Measurements from ENCODE around the gene AP2B1.
A peak's percentile ranks its signal among the peaks of the same experiment; 100 is the strongest.

Gene AP2B1

DNA sequence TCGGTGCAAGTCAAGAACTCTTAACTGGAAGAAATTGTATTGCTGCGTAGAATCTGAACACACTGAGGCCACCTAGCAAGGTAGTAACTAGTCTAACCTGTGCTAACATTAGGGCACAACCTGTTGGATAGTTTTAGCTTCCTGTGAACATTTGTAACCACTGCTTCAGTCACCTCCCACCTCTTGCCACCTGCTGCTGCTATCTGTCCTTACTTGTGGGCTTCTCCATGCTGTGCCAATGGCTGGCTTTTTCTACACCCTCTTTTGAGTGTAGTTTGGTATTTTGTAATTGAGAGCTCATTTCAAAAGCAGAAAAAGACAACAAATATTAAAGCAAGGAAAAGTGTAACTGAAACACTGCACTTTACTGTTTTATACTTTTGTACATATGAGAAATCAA lies 136.6 kb downstream of the AP2B1 start:
- Histone ChIP-seq H3K27ac (no peak overlapping the region), H3K4me3 (no peak overlapping the region)

DNA sequence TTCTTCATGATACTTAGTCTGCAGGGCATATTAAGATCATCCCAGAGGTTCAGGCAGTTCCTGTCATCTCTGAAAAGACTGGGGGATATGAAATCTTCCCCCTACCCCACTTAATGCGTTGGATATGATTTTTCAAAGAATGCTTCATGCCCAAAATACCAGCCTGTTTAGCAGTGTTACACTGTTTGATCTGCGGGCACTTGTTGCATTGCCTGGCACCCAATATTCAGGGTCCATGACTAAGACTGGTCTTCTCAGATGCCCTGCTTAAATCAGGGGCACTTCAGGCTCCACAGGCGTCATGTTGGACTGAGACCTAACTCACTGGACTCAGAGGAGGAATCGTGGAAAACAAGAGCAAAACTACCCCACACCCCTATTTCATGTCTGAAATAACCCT lies 137.9 kb downstream of the AP2B1 start:
- Histone ChIP-seq H3K27ac (no peak overlapping the region), H3K4me3 (no peak overlapping the region)

DNA sequence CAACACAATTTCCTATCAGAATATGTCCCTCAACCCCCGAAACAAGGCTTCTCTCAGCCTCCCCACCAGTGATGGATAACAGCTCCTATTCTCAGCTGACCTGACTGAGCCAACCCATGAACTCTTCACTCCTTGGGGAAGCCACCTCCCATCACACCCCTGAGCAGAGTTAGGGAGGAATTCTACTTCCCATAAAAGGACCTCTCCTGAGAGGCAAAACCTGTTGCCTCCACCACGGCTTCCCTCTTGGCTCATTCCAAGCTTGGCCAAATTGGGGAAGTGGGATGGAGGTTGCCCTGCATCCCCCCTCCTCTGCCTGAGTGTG lies 138.6 kb downstream of the AP2B1 start:
- H3K27ac ChIP-seq: no peak overlapping the region
- H3K4me3 ChIP-seq: no peak overlapping the region

DNA sequence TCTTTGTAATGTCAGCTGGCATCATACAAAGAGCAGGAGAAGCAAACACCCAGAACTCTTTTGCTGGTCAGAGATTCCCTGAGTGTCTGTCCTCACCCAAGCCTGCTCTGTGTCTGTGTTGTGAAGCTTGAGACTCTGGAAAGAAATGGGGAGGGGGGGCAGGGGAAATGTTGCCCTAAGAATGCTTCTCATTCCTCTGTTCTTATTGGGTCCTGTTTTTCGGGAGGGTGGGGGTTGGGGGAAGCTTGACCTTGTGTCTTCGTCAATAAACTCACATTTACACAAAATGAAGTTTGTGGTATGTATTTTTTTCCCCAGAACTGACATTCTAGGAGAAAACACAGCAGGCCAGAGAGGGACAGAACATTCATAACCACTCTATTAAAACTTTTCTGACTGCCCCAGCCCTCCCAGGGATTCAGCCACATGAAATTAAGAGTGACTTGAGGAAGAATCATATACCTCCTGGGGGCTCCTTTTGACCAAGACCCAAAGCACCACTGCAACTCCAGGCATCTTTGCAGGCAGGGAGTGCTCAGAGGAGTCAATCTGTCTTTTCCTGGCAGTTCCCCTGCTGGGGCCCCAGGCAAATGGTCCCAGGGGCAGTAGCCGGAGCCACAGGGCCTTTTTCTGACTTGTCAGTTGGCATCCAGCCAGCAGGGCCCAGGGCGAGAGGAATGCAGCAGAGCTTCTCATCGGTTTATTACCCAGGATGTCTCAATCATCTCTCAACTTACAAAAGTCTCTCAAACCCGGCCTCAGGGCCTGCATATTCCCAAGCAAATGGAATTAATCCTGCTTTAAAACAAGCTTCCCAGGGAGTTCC lies 139.2 kb downstream of the AP2B1 start:
- Histone ChIP-seq H3K27ac (no peak overlapping the region), H3K4me3 (no peak overlapping the region)

DNA sequence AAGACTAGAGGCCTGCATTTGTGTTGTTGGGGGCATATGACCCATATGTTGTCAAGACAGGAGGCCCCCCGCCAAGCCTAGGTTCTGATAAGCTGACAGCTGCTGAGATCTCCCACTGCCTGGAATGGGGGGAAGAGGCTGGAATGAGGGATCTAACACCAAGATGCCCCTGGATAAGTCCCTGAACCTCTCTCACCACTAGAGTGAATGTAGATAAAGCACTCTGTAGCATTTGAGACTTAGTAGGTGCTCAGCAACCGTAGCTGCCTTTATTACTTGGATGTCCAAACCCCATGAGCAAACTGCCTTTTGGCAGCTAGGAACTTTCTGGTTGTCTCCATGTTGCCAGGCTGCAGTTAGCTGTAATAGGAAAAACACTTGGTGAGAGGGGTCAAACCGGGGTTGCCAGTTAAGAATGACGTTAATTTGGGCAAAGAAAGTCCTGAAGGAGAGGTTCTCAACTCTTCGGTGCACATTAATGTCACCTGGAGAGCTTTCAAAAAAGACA lies 139.9 kb downstream of the AP2B1 start:
- Histone ChIP-seq H3K4me3 (no peak overlapping the region), H3K27ac (no peak overlapping the region)

DNA sequence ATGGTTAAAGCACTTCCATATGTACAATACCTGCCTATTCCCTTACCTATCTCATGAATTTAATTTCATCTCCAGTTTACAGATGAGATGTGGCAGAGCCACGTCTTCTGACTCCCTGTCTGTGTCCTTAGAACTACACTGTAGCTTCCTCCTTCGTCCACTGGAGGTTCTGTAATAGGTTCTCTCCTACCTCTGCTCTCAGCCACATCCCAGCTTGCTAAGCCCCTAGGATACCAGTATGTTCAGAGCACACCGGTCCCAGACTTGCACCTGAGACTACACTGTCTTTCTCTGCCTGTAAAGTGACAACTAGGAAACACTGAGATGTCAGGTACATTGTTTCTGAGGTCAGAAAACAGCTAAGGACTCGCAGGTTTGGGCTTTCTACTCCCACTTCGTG lies 140.5 kb downstream of the AP2B1 start:
- no peak overlapping the region for H3K27ac ChIP-seq
- no peak overlapping the region for H3K4me3 ChIP-seq

DNA sequence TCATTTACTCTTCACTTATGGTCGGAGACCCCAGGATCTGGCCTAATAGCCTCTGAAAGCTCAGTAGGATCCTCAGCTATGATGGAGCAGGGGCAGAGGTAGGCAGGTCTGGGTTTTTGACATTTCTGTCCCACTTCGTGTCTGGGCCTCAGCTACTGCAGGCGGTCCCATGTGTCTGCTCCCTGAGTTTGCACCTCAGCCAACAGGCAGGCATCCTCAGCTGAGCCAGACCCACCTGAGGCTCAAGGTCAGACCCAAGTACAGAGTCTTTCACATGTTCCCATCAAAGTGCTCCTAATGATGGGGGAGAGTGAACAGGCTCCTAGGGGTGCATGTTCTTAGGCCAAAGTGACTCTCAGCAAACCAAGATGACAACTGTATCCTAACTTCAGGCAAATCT lies 141.4 kb downstream of the AP2B1 start:
- Histone ChIP-seq H3K27ac (no peak overlapping the region), H3K4me3 (no peak overlapping the region)

DNA sequence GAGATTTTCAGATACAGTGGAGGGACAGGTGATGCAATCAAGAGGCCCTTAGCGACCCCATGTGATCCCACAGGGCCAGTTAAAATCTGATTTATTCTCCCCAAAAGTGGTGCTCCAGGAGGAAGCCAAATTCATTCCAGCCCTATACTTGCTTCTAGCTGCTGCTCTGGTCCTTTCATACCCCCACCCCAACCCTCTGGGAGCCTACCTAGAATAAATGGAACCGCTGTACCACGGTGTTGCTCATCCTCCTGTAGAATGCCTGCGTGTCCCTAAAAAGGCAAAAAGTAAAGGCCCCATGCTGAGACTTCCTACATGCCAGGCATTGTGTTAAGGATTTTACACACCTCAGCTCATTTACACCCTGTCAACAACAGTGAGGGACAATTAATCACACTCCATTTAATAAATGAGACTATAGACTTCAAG lies 142.3 kb downstream of the AP2B1 start:
- Histone ChIP-seq H3K4me3 (no peak overlapping the region), H3K27ac (no peak overlapping the region)

DNA sequence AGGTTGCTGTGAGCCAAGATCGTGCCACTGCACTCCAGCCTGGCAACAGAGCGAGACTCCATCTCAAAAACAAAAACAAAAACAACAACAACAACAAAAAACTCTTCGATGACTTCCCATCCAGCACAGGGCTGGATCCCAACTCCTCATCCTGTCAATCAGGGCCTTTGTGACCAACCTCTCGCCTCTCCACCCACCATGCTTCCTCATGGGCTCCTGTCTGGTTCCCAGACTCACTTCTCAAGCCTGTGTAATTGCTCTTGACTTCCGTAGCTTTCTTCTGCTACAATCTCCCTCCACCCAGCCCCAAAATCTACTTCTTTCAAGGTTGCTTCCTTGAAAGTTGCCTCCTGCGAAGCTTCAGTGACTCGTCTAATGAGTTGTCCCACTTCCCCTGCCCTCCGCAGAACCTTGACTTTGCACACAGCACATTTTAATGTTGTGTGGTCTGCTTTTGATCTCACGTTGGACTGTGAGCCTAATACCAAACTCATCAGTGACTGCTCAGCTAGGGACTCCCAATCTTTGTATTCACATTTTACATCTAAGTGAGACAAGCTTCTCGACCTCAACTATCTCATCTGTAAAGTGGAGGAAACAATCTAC lies 143.4 kb downstream of the AP2B1 start:
- H3K27ac ChIP-seq: no peak overlapping the region
- H3K4me3 ChIP-seq: no peak overlapping the region

DNA sequence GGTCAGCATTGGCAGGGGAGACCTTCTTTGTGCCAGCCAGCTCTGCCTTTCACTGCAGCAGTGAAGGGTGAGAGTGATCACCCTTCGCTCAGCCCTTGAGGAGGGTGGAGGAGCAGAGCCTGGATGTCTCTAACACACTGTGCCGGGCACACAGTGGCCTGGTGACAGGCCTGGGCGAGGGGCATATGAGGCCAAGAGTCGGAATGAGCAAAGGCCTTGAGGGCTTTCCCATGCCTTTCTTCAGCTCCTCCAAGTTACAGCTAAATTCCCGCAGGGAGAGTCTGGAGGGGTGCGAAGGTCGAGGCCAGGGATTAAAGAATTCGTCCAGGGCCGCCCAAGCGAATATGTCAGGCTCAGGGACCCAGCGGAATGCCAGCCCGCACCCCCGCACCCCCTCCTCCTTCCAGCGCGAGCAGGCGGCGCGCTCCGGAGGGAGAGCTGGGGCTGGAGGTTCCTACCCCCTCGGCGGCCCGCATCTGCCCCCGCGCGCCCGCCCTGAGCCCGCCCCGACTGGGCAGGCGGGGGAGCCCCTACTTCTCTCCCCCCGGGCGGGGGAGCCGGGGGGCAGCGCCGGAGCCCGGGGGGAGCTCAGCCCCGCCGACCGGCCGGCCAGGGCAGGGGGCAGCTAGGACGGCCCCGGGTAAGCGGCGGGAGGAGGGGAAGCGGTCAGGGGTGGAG lies 144.3 kb downstream of the AP2B1 start, which contains the start of gene RASL10B:
Gene RASL10B, plus strand, starts transcription at position 401 of the 678 bp plus-strand sequence. CDS start 3,546 bp downstream, outside the sequence.
- Histone ChIP-seq H3K27ac (peak within 1 kb of the TSS in 7 of 21 experiments; percentile 23 to 77 (median 39)), H3K4me3 (peak within 1 kb of the TSS; percentile 40 to 60 (median 46))

DNA sequence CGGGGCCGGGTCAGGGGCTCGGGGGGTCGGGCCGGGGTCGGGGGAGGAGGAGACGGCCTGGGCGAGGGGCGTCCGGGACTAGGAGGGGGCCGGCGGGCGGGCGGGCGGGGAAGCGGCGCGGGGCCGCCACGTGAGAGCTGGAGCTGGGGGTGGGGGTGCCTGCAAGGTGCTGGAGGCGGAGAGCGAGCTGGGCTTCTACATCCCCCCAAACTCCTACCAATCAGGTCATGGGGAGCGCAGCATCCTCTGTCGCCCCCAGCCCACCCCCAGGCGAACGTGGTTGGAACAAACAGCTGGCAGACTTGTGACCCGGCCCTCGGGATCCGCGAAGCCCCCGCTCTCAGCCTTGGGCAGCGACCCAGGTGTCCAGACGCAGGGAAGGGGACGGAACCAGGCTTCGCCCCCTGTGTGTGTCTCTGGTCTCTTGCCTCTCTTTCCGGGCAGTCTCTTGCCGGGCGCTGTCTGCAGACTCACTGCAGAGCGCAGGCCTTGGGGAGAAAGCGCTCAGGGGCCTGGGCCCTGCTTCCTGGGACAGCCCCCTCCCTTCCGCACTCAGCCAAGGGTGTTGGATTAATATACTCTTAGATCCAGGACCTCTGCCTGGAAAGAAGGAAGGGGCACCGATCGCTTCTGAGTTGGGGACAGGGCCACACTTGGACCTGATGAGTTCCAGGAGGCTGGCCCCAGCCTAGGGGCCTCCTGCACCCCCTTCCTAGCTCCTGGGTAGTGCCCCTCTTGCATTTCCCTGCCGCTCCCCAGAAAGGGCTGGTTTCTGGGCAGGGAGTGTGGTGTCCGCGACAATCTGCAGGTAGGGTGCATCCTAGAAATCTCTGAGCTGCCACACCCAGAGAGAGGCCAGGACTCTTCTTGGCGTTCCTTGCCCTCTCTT lies 145.0 kb downstream of the AP2B1 start:
- H3K4me3 ChIP-seq: peak overlapping the region; percentile 40 to 60 (median 46)
- peak overlapping the region in 7 of 21 experiments; percentile 23 to 77 (median 39) for H3K27ac ChIP-seq

DNA sequence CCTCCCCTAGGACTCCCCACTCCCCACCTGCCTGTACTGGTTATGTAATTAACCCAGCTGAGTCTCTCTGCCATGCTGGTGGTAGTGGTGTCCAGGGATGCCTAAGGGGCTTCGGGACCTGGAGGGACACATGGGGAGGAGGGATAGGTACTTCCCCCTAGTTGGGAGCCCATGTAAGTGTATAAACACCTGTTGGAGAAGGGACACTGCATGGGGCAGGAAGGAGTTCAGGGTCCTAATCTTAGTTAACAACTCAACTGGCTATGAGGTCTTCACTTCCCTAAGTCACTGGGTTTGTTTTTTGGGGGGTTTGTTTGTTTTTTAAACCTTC lies 145.6 kb downstream of the AP2B1 start:
- H3K27ac ChIP-seq: no peak overlapping the region
- H3K4me3 ChIP-seq: no peak overlapping the region

DNA sequence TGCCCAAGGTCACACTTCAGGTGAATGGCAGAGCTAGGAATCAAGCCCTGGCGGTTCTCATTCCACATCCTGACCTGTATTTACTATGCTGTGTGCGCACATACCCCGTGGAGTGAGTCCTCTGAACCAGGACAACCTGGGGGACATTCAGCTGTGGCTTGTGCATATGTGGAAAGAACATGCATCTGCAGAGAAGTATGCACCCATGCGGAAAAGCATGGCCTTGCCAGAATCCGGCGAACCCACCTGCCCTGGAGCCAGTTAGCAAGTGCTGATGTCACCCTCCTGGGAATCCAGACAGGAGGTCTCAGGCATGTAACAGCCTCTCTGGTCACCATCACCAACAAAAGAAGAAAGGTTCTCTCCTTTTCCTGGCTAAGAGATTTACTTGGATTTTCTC lies 146.2 kb downstream of the AP2B1 start:
- Histone ChIP-seq H3K27ac (no peak overlapping the region), H3K4me3 (no peak overlapping the region)

DNA sequence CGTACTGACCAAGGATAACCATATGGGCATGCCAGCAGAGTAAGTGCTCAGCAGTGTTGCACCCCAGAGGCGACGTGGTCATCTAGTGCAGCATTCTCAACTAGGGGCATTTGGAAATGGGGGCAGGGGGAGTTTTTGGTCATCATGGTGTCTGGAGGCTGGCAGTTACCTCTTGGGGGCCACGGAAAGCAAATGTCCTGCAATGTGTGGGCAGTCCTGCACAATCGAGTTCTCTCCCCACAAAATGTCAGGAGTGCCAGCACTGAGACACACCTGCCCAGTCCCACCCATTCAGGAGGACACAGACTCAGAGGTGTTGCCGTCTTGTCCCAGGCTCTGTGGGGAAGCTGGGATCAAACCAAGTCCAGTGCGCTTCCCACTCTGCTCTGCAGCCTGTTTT lies 147.3 kb downstream of the AP2B1 start:
- Histone ChIP-seq H3K27ac (no peak overlapping the region), H3K4me3 (no peak overlapping the region)

DNA sequence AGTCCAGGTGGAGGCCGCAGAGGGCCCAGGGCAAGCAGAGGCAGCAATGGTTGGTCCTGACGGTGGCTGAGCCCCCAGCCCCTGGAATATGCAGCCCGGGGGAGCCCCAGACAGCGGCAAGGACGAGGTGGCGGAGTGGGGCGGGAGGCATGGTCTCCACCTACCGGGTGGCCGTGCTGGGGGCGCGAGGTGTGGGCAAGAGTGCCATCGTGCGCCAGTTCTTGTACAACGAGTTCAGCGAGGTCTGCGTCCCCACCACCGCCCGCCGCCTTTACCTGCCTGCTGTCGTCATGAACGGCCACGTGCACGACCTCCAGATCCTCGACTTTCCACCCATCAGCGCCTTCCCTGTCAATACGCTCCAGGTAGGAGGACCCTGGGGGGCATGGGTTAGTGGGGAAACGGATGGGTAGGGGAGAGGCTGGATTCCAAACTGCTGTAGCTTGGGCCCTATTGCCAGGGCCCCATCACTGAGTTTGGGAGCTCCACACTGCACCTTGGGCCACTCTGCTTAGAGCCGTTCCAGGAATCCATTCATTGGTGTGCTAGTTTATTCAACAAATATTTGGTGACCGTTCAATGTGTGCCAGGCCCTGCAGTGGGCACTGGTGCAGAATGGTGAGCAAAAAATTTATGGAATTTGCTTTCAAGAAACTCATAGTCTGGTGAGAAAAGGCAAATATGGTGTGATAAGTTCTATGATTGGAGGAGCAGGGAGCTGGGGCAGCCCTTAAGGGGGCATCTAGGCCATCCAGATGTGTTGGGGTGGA lies 148.1 kb downstream of the AP2B1 start:
- H3K27ac ChIP-seq: no peak overlapping the region
- no peak overlapping the region for H3K4me3 ChIP-seq

DNA sequence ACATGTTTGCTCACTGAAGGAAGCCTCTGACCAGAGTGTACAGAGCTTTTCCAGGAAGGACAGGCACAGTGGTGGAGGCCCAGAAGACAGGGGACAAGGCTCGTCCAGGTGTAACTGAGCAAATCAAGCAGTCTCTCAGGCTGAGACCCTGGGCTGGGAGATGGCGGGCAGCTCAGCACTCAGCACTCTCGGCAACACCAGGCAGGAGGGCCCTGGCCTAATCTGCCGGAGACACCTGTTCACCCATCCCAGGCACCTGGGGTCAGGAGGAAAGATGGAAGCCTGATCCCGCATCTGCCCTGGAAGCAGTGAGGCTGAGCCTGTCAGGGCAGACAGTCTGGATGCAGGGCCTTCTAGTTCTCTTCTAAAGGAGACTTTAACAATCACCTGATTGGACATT lies 149.1 kb downstream of the AP2B1 start:
- H3K27ac ChIP-seq: no peak overlapping the region

DNA sequence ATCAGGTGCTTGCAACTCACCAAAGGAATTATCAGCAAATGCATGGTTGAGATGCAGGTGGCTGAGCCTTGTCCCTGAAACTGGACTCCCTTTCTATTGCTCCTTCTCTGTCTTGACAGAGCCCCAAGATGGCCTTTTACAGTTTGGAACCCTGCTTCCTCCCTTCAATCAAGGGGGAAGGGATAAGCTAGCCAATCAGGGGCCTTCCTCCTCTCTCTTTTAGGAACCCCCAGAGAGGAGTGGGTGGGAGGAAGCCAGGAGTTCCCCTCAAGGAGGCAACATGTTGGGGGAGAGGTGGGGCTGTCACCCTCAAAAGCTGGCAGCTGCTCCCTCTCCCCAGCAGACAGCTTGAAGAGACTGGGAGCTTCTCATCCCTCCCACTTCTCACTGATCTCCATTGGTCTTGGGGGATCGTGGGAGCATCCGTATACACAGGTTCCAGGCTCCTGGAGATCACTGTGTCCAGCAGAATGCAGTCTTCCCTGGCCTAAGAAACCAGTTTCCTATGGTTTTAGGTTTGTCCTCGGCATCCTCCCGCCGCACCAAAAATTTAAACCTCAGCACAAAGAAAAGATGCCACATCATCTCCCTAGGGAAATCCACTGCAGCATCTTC lies 151.5 kb downstream of the AP2B1 start:
- Histone ChIP-seq H3K4me3 (no peak overlapping the region), H3K27ac (no peak overlapping the region)

More for the DNA sequence above, 149.1 kb downstream of the AP2B1 start:
- no peak overlapping the region for H3K4me3 ChIP-seq

DNA sequence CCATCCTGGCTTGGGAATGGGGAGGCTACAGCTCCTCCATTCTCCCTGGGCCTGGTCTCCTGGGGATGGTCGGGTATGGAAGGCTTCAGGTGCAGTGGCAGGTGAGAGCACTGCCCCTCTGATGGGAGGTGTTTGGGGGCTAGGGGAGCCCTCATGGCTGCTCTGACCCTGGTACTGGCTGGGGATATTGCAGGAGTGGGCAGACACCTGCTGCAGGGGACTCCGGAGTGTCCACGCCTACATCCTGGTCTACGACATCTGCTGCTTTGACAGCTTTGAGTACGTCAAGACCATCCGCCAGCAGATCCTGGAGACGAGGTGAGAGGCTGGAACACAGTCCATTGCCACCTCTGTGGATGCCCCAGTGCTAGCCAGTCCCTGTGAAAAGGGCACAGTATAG lies 153.1 kb downstream of the AP2B1 start:
- no peak overlapping the region for H3K27ac ChIP-seq
- no peak overlapping the region for H3K4me3 ChIP-seq
